Measurements from ENCODE around the gene LASP1.

- TF ChIP-seq CTCF (IDR thresholded peaks at IDR 0.05; ENCODE audit: borderline replicate concordance, extremely low read depth, low read length, poor library complexity, severe bottlenecking) (no peak), EZH2 (IDR thresholded peaks at IDR 0.05; ENCODE audit: borderline replicate concordance, low read depth, low read length, severe bottlenecking) (no peak)
These were observed 1.6 kb downstream of the LASP1 start for GRCh38 chr17:38871247-38872015.

Data from DND-41 (cell line).